MM.1S (cell line): ENCODE results near the gene MS4A18.
"Not testable (repeated sequence)": the region's sequence is repeated elsewhere in the genome, so short reads cannot be mapped to it uniquely, and the experiment has no call there.

Experiments
- DNase-seq: peaks from one replicate; pipeline ENCODE4 v3.0.0-alpha.2; 2015
- H2AFZ ChIP-seq: fragments of 300-600 bp; sonication (generic); 2 replicates; pipeline ENCODE4 v1.6.0; 2016; ENCODE audit warnings: antibody characterized with exemption, low read length
- H3F3A ChIP-seq: fragments of 300-600 bp; sonication (generic); 2 replicates; pipeline ENCODE4 v1.6.1; 2016; ENCODE audit warnings: mild to moderate bottlenecking, antibody characterized with exemption, low read length, moderate library complexity, mixed read lengths; ENCODE audit not compliant: insufficient read depth
- H3K27ac ChIP-seq: fragments of 300-600 bp; sonication (generic); 2 replicates; pipeline ENCODE4 v1.5.1; 2016; ENCODE audit warnings: mild to moderate bottlenecking, low read length
- H3K27me3 ChIP-seq: fragments of 300-600 bp; sonication (generic); replicated peaks from 2 replicates; pipeline ENCODE4 v1.6.0; 2016; ENCODE audit warnings: low read length; ENCODE audit not compliant: insufficient read depth
- H3K36me3 ChIP-seq: fragments of 300-600 bp; sonication (generic); replicated peaks from 2 replicates; pipeline ENCODE4 v1.6.1; 2016; ENCODE audit warnings: mild to moderate bottlenecking, low read length, mixed read lengths; ENCODE audit not compliant: insufficient read depth
- H3K4me1 ChIP-seq: fragments of 300-600 bp; sonication (generic); 2 replicates; pipeline ENCODE4 v1.6.1; 2016; ENCODE audit warnings: low read length, mixed read lengths
- H3K4me2 ChIP-seq: fragments of 300-600 bp; sonication (generic); 2 replicates; pipeline ENCODE4 v1.6.0; 2016; ENCODE audit warnings: low read depth, low read length
- H3K4me3 ChIP-seq: fragments of 300-600 bp; sonication (generic); 2 replicates; pipeline ENCODE4 v1.5.1; 2016; ENCODE audit warnings: low read length, mixed read lengths
- H3K79me2 ChIP-seq: fragments of 300-600 bp; sonication (generic); 2 replicates; pipeline ENCODE4 v1.6.1; 2016; ENCODE audit warnings: mixed run types, low read length, mixed read lengths
- H3K9ac ChIP-seq: fragments of 300-600 bp; sonication (generic); 2 replicates; pipeline ENCODE4 v1.6.1; 2016; ENCODE audit warnings: low read length, mixed read lengths
- H3K9me2 ChIP-seq: fragments of 300-600 bp; sonication (generic); replicated peaks from 2 replicates; pipeline ENCODE4 v1.6.1; 2016; ENCODE audit warnings: mild to moderate bottlenecking, low read length, mixed read lengths; ENCODE audit not compliant: insufficient read depth
- H3K9me3 ChIP-seq: fragments of 300-600 bp; sonication (generic); replicated peaks from 2 replicates; pipeline ENCODE4 v1.6.1; 2016; ENCODE audit warnings: mild to moderate bottlenecking, low read length, mixed read lengths; ENCODE audit not compliant: insufficient read depth
- H4K20me1 ChIP-seq: fragments of 300-600 bp; sonication (generic); 2 replicates; pipeline ENCODE4 v1.6.1; 2016; ENCODE audit warnings: mild to moderate bottlenecking, low read length, moderate library complexity, mixed read lengths; ENCODE audit not compliant: insufficient read depth
- CTCF ChIP-seq: fragments of 300-600 bp; sonication (generic); IDR thresholded peaks from 2 replicates; pipeline ENCODE4 v1.5.1; 2016; ENCODE audit warnings: antibody characterized with exemption, low read length, mixed read lengths
- EZH2 ChIP-seq: fragments of 300-600 bp; sonication (generic); optimal IDR thresholded peaks from 2 replicates; pipeline ENCODE3; 2017; ENCODE audit warnings: low read depth, mild to moderate bottlenecking, antibody characterized with exemption, low read length, mixed read lengths
- EZH2phosphoT487 ChIP-seq: fragments of 300-600 bp; sonication (generic); IDR thresholded peaks from 2 replicates; pipeline ENCODE4 v1.6.1; 2018; ENCODE audit warnings: antibody characterized with exemption, low read length

MS4A18 gene

GRCh38 chr11:60756307-60757032 lies 31.9 kb downstream of the MS4A18 start, which contains the start of gene MS4A15:
TSS of gene MS4A15 (plus strand) at chr11:60756867. CDS start at chr11:60763734, 6,867 bp downstream.
- H3K9me3 ChIP-seq: no peaks in the 10 kb centered on the region
- H3K4me3 ChIP-seq: no peak within 1 kb of the TSS
- peak within 1 kb of the TSS; percentile 10; the same call in 1 of the 2 replicates for H3K9ac ChIP-seq
- H3K27me3 ChIP-seq: no peaks in the 10 kb centered on the region
- no peaks in the 10 kb centered on the region for H3K79me2 ChIP-seq
- H3K36me3 ChIP-seq: no peaks in the 10 kb centered on the region
- H3K4me2 ChIP-seq: peak within 1 kb of the TSS; percentile 12; the same call in 1 of the 2 replicates
- no peaks in the 10 kb centered on the region for H3K9me2 ChIP-seq
- peak; percentile 55 for TF ChIP-seq CTCF
- TF ChIP-seq EZH2phosphoT487: no peak
- no peaks in the 10 kb centered on the region; the same call in none of the 2 replicates for H3F3A ChIP-seq
- no peaks in the 10 kb centered on the region for H4K20me1 ChIP-seq
- peak within 1 kb of the TSS; percentile 83 for H2AFZ ChIP-seq
- peak within 1 kb of the TSS; percentile 69 for H3K27ac ChIP-seq
- DNase-seq: peak; percentile 80
- peaks cover 22% of the 10 kb centered on the region for H3K4me1 ChIP-seq

GRCh38 chr11:60757231-60757800 lies 32.8 kb downstream of the MS4A18 start:
- Histone ChIP-seq H2AFZ (0 out of 2 replicates have a peak overlapping the region, but pooled peaks have one; percentile 33), H3K27me3 (no peaks in the 10 kb centered on the region), H3K4me2 (no peak overlapping the region)

GRCh38 chr11:60758671-60759070 lies 34.2 kb downstream of the MS4A18 start:
- not testable (repeated sequence) for H3K79me2 ChIP-seq, H3K36me3 ChIP-seq, H3K9me2 ChIP-seq, DNase-seq, H3K4me2 ChIP-seq, H3K27me3 ChIP-seq, H4K20me1 ChIP-seq, H3K4me3 ChIP-seq, H2AFZ ChIP-seq, H3K9me3 ChIP-seq, H3F3A ChIP-seq, H3K9ac ChIP-seq, H3K27ac ChIP-seq
- peaks cover 43% of the 10 kb centered on the region for H3K4me1 ChIP-seq

More at GRCh38 chr11:60757231-60757800, 32.8 kb downstream of the MS4A18 start:
- DNase-seq: no peak
- H3K9me3 ChIP-seq: no peaks in the 10 kb centered on the region
- no peaks in the 10 kb centered on the region for H3K36me3 ChIP-seq
- H3K9me2 ChIP-seq: no peaks in the 10 kb centered on the region
- no peaks in the 10 kb centered on the region for H3K79me2 ChIP-seq
- no peak overlapping the region for H3K27ac ChIP-seq
- no peak for TF ChIP-seq EZH2
- TF ChIP-seq EZH2phosphoT487: no peak
- no peak for TF ChIP-seq CTCF
- H3K9ac ChIP-seq: no peak overlapping the region
- H3F3A ChIP-seq: no peaks in the 10 kb centered on the region; the same call in none of the 2 replicates
- H3K4me1 ChIP-seq: peaks cover 30% of the 10 kb centered on the region
- no peaks in the 10 kb centered on the region for H4K20me1 ChIP-seq
- H3K4me3 ChIP-seq: no peak overlapping the region

DNA sequence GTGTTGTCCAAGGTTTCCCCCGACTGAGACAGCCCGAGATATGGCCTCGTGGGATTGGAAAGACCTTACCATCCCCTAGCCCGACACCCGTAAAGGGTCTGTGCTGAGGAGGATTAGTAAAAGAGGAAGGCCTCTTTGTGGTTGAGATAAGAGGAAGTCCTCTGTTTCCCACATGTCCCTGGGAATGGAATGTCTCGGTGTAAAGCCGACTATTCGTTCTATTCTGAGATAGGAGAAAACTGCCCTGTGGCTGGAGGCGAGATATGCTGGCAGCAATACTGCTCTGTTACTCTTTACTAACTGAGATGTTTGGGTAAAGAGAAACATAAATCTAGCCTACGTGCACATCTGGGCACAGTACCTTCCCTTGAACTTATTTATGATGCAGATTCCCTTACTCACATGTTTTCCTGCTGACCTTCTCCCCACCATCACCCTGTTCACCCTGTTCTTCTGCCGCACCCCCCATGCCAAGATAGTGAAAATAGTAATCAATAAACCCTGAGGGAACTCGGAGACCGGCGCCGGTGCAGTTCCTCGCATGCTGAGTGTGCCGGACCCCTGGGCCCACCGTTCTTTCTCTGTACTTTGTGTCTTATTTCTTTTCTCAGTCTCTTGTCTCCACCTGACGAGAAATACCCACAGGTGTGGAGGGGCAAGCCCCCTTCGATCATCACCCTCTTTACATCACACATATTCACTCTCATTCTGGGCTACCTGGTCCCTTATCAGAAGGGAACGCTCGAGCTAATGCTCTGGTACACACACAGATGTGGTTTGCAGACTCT lies 35.1 kb downstream of the MS4A18 start:
- not testable (repeated sequence) for H3K36me3 ChIP-seq, H3F3A ChIP-seq, H4K20me1 ChIP-seq, H3K9me2 ChIP-seq, H3K4me2 ChIP-seq, H3K9me3 ChIP-seq, H3K27me3 ChIP-seq, H3K27ac ChIP-seq, H3K79me2 ChIP-seq, H3K9ac ChIP-seq, DNase-seq, H3K4me3 ChIP-seq, H2AFZ ChIP-seq
- H3K4me1 ChIP-seq: peaks cover 52% of the 10 kb centered on the region
